GM23338 (cell line): ENCODE results near the gene TTC39A. TPM values are rescaled to one million over a fixed set of nuclear protein-coding genes. Genes with fewer than 3 reads are reported as not detected.

ENCODE experiments used
- ATAC-seq: fragments of 200-7000 bp; cut with Tn5 transposase; 3 replicates; pipeline ENCODE4 v1.9.1; 2020
- DNase-seq: peaks from one replicate; pipeline ENCODE4 v3.0.0-alpha.2; 2015; ENCODE audit warnings: low spot score
- H2AFZ ChIP-seq: fragments of 200-600 bp; sonication (generic); 2 replicates; pipeline ENCODE4 v1.8.0; 2016; ENCODE audit warnings: antibody characterized with exemption, mild to moderate bottlenecking, moderate library complexity
- H3F3A ChIP-seq: fragments of 200-600 bp; sonication (generic); replicated peaks from 2 replicates; pipeline ENCODE4 v1.8.0; 2017; ENCODE audit warnings: antibody characterized with exemption, mixed run types, low read depth
- H3K27ac ChIP-seq: fragments of 200-600 bp; sonication (generic); 2 replicates; pipeline ENCODE4 v1.6.1; 2016; ENCODE audit warnings: low read depth
- H3K27me3 ChIP-seq: fragments of 200-600 bp; sonication (generic); 2 replicates; pipeline ENCODE4 v1.8.0; 2016; ENCODE audit warnings: mild to moderate bottlenecking, mixed run types, moderate library complexity; ENCODE audit not compliant: insufficient read depth
- H3K36me3 ChIP-seq: fragments of 200-600 bp; sonication (generic); 2 replicates; pipeline ENCODE4 v1.8.0; 2016; ENCODE audit warnings: mild to moderate bottlenecking; ENCODE audit not compliant: insufficient read depth
- H3K4me1 ChIP-seq: fragments of 200-600 bp; sonication (generic); 2 replicates; pipeline ENCODE4 v1.8.0; 2016; ENCODE audit warnings: mild to moderate bottlenecking, moderate library complexity; ENCODE audit not compliant: insufficient read depth
- H3K4me2 ChIP-seq: fragments of 200-600 bp; sonication (generic); 2 replicates; pipeline ENCODE4 v1.7.1; 2017; ENCODE audit warnings: mixed run types
- H3K4me3 ChIP-seq: fragments of 200-600 bp; sonication (generic); 2 replicates; pipeline ENCODE4 v1.6.1; 2016; ENCODE audit warnings: mixed run types
- H3K79me2 ChIP-seq: fragments of 200-600 bp; sonication (generic); replicated peaks from 2 replicates; pipeline ENCODE4 v1.8.0; 2017; ENCODE audit warnings: mild to moderate bottlenecking; ENCODE audit not compliant: insufficient read depth
- H3K9me2 ChIP-seq: fragments of 200-600 bp; sonication (generic); 2 replicates; pipeline ENCODE4 v1.8.0; 2017; ENCODE audit not compliant: insufficient read depth
- H4K20me1 ChIP-seq: fragments of 200-600 bp; sonication (generic); replicated peaks from 2 replicates; pipeline ENCODE4 v1.8.0; 2017; ENCODE audit warnings: mild to moderate bottlenecking; ENCODE audit not compliant: insufficient read depth
- H3K27ac Mint-ChIP-seq: 2 replicates; pipeline ENCODE4 v1.8.0; 2020; ENCODE audit warnings: inconsistent platforms, mild to moderate bottlenecking, moderate library complexity, mixed read lengths
- H3K27me3 Mint-ChIP-seq: 3 replicates; pipeline ENCODE4 v1.8.0; 2022; ENCODE audit warnings: low read depth, mild to moderate bottlenecking, moderate library complexity, mixed read lengths, inconsistent platforms; ENCODE audit not compliant: insufficient read depth, poor library complexity
- H3K36me3 Mint-ChIP-seq: 3 replicates; pipeline ENCODE4 v1.8.0; 2021; ENCODE audit warnings: low read depth, mild to moderate bottlenecking, inconsistent platforms, moderate library complexity, mixed read lengths
- H3K4me1 Mint-ChIP-seq: 3 replicates; pipeline ENCODE4 v1.8.0; 2020; ENCODE audit warnings: mild to moderate bottlenecking, inconsistent platforms, mixed read lengths
- H3K4me3 Mint-ChIP-seq: 3 replicates; pipeline ENCODE4 v1.8.0; 2021; ENCODE audit warnings: moderate library complexity, mild to moderate bottlenecking, inconsistent platforms, mixed read lengths
- H3K9me3 Mint-ChIP-seq: 3 replicates; pipeline ENCODE4 v1.8.0; 2020; ENCODE audit warnings: moderate library complexity, mild to moderate bottlenecking, inconsistent platforms, mixed read lengths
- CREB1 ChIP-seq: fragments of 250-450 bp; sonication (Bioruptor Pico); IDR thresholded peaks from 2 replicates; pipeline ENCODE4 v1.5.0; 2020; ENCODE audit warnings: low read depth, mild to moderate bottlenecking, moderate library complexity
- CTCF ChIP-seq, 2 experiments: fragments of 200-600 bp in 1 of 2; sonication (generic) in 1 of 2; conservative IDR thresholded peaks; 2 replicates each; pipeline versions ENCODE4 v1.5.1 to v1.6.1; 2016 to 2017; ENCODE audit warnings: antibody characterized with exemption in 2 of 2, low read depth in 2 of 2, mild to moderate bottlenecking in 2 of 2, moderate library complexity in 1 of 2
- ETS1 ChIP-seq: IDR thresholded peaks from 2 replicates; pipeline ENCODE4 v1.6.1; 2016; ENCODE audit warnings: antibody characterized with exemption
- EZH2 ChIP-seq: fragments of 200-600 bp; sonication (generic); IDR thresholded peaks from one replicate; pipeline ENCODE4 v1.8.0; 2017; ENCODE audit warnings: antibody characterized with exemption, mild to moderate bottlenecking, low read depth; ENCODE audit not compliant: unreplicated experiment
- EZH2phosphoT487 ChIP-seq: fragments of 200-600 bp; sonication (generic); IDR thresholded peaks from one replicate; pipeline ENCODE4 v1.8.1; 2018; ENCODE audit warnings: antibody characterized with exemption; ENCODE audit not compliant: unreplicated experiment
- JUNB ChIP-seq: IDR thresholded peaks from one replicate; pipeline ENCODE4 v1.6.1; 2016; ENCODE audit warnings: antibody characterized with exemption; ENCODE audit not compliant: unreplicated experiment
- NANOG ChIP-seq: IDR thresholded peaks from 2 replicates; pipeline ENCODE4 v1.6.1; 2016; ENCODE audit warnings: antibody characterized with exemption, borderline replicate concordance
- POLR2AphosphoS5 ChIP-seq: IDR thresholded peaks from 2 replicates; pipeline ENCODE4 v1.6.1; 2016; ENCODE audit warnings: antibody characterized with exemption, low read depth
- REST ChIP-seq: IDR thresholded peaks from one replicate; pipeline ENCODE4 v1.6.1; 2018; ENCODE audit warnings: antibody characterized with exemption; ENCODE audit not compliant: unreplicated experiment
- STAT1 ChIP-seq: IDR thresholded peaks from one replicate; pipeline ENCODE4 v1.6.1; 2016; ENCODE audit warnings: antibody characterized with exemption; ENCODE audit not compliant: unreplicated experiment
- ZNF114 ChIP-seq: fragments of 250-450 bp; sonication (Bioruptor Pico); IDR thresholded peaks from 2 replicates; pipeline ENCODE4 v1.5.0; 2020; ENCODE audit warnings: mild to moderate bottlenecking, moderate library complexity
- ZNF331 ChIP-seq: fragments of 250-450 bp; sonication (Bioruptor Pico); IDR thresholded peaks from 2 replicates; pipeline ENCODE4 v1.5.0; 2020; ENCODE audit warnings: low read depth, mild to moderate bottlenecking, moderate library complexity
- ZNF462 ChIP-seq: fragments of 250-450 bp; sonication (Bioruptor Pico); IDR thresholded peaks from 2 replicates; pipeline ENCODE4 v1.5.0; 2020; ENCODE audit warnings: mild to moderate bottlenecking, moderate library complexity
- polyA plus RNA-seq: library from polyadenylated mRNA; unstranded; fragments of >200 nt; fragmentation: Nextera tagmentation; extraction: Ambion mirVana; gene quantifications from 2 replicates; pipeline ENCODE4 v1.2.1, GENCODE V29; 2016
- total RNA-seq: library from RNA; depleted of rRNA; stranded (reverse); fragments of >200 nt; shearing (Covaris generic); gene quantifications from 2 replicates; pipeline ENCODE4 v1.2.3, GENCODE V29; 2014

Gene TTC39A
- total and polyA plus RNA-seq, 2 experiments from 2014 or later, result 2.3 to 7.1 TPM

GRCh38 chr1:51274676-51275075 lies 55.7 kb downstream of the TTC39A start:
- Histone ChIP-seq H3K27ac (no peak overlapping the region), H3K4me1 (no peaks in the 10 kb centered on the region), H3K79me2 (no peaks in the 10 kb centered on the region), H3K27me3 (no peaks in the 10 kb centered on the region), H2AFZ (no peak overlapping the region), H3K36me3 (no peaks in the 10 kb centered on the region), H3F3A (no peaks in the 10 kb centered on the region), H3K9me2 (no peaks in the 10 kb centered on the region), H4K20me1 (0 out of 2 replicates have a peak, but pooled peaks cover 7% of the 10 kb centered on the region), H3K4me2 (no peak overlapping the region), H3K4me3 (no peak overlapping the region)
- Mint-ChIP-seq H3K36me3 (peaks cover 10% of the 10 kb centered on the region; the same call in 2 of the 3 replicates), H3K4me3 (no peak overlapping the region), H3K4me1 (no peaks in the 10 kb centered on the region), H3K9me3 (no peaks in the 10 kb centered on the region), H3K27me3 (peaks cover 2% of the 10 kb centered on the region), H3K27ac (no peak overlapping the region)
- DNase-seq (no peak), ATAC-seq (no peak)
- TF ChIP-seq CREB1 (CRISPR knock-in tag) (no peak), EZH2 (no peak), STAT1 (no peak), ETS1 (no peak), ZNF331 (CRISPR knock-in tag) (no peak), ZNF462 (CRISPR knock-in tag) (no peak), REST (no peak), ZNF114 (CRISPR knock-in tag) (no peak), CTCF (conservative IDR thresholded peaks at IDR 0.05; ENCODE audit: low read depth in 2 of 2) (no peak), NANOG (no peak), JUNB (no peak), POLR2AphosphoS5 (no peak), EZH2phosphoT487 (no peak)
